Measurements from ENCODE around the gene RASA3. TPM values are rescaled to one million over a fixed set of nuclear protein-coding genes. Genes with fewer than 3 reads are reported as not detected.

The RASA3 gene
- total and polyA plus RNA-seq, 10 of the 15 experiments (the other 5 are each of a cell fraction or from before 2014, with no cell fraction given): 0.79 to 33.9 (median 17.6) TPM

- TF ChIP-seq CUX1 (IDR thresholded peaks at IDR 0.05; ENCODE audit: insufficient replicate concordance, low read depth, low read length) (no peak), SIX5 (IDR thresholded peaks at IDR 0.05; ENCODE audit: low read depth, low read length, severe bottlenecking) (no peak), SMAD5 (IDR thresholded peaks at IDR 0.05; ENCODE audit: low read depth) (no peak), CREM (IDR thresholded peaks at IDR 0.05; ENCODE audit: low read depth) (no peak), NRF1 (conservative IDR thresholded peaks at IDR 0.05; ENCODE audit: low read depth, low read length) (no peak), RELA (IDR thresholded peaks at IDR 0.05; ENCODE audit: borderline replicate concordance, partially characterized antibody) (no peak)
Measured at GRCh38 chr13:114005206-114005724, 127.2 kb downstream of the RASA3 start (continued).

GRCh38 chr13:114004420-114005205 lies 127.8 kb downstream of the RASA3 start:
- Histone ChIP-seq H3K27me3 (replicated peaks in 1 of 2; ENCODE audit: control insufficient read depth in 2 of 2, insufficient read depth in 2 of 2, low read length in 1 of 2) (no peaks in the 10 kb centered on the region), H3K79me2 (ENCODE audit: control insufficient read depth, insufficient read depth, low read length) (no peaks in the 10 kb centered on the region), H4K20me1 (ENCODE audit: control insufficient read depth, insufficient read depth) (no peaks in the 10 kb centered on the region), H3K36me3 (ENCODE audit: control insufficient read depth in 2 of 2, insufficient read depth in 2 of 2, low read length in 1 of 2) (no peaks in the 10 kb centered on the region; a peak in 2 of 4 replicates), H2AFZ (ENCODE audit: control insufficient read depth, low read depth, low read length) (no peak overlapping the region), H3K27ac (ENCODE audit: control insufficient read depth, insufficient read depth) (no peak overlapping the region), H3K9me3 (replicated peaks; ENCODE audit: control insufficient read depth, insufficient read depth, low read length) (no peaks in the 10 kb centered on the region), H3K4me2 (ENCODE audit: control insufficient read depth, insufficient read depth) (no peak overlapping the region), H3K9ac (ENCODE audit: control insufficient read depth, insufficient read depth, low read length) (no peak overlapping the region), H3K4me3 (no peak overlapping the region), H3K4me1 (ENCODE audit: control insufficient read depth, insufficient read depth, low read length) (no peaks in the 10 kb centered on the region)
- FAIRE-seq (no peak), DNase-seq (ENCODE audit: low read depth, low spot score) (no peak), ATAC-seq (no peak)
- intact Hi-C loops (cut with micrococcal nuclease; ENCODE audit: unreplicated experiment) (no loop called here), in situ Hi-C loops (cut with MboI) (no loop called here)
- 90% methylated on average over 41 of the region's 41 CpGs for WGBS (ENCODE audit: insufficient coverage, insufficient replicate concordance, low lambda C conversion rate, missing lambda C conversion rate)
- ChIA-PET SMC1A (ENCODE audit: uncharacterized antibody, unreplicated experiment) (no interaction called here), RAD21 (ENCODE audit: unreplicated experiment) (no interaction called here), POLR2A (no interaction called here), CTCF (no interaction called here)
- no TSS peak for BruUV-seq (replicated peaks)
- TF ChIP-seq ZBED1 (IDR thresholded peaks at IDR 0.05; ENCODE audit: borderline replicate concordance) (no peak), DPF2 (IDR thresholded peaks at IDR 0.05) (no peak), ZBTB4 (CRISPR knock-in tag; IDR thresholded peaks at IDR 0.05) (no peak)

Data from GM12878 (cell line).